K562 (cell line): ENCODE results near the gene PGM3. TPM values are rescaled to one million over a fixed set of nuclear protein-coding genes. Genes with fewer than 3 reads are reported as not detected.
"Not testable (repeated sequence)": the region's sequence is repeated elsewhere in the genome, so short reads cannot be mapped to it uniquely, and the experiment has no call there.

Experiments
- ATAC-seq: fragments of 200-7000 bp; cut with Tn5 transposase; 3 replicates; pipeline ENCODE4 v1.9.1; 2020; ENCODE audit warnings: moderate library complexity
- BruUV-seq: library from RNA; stranded (reverse); fragments of 400-500 nt; replicated peaks from 2 replicates; lab custom pipeline; 2021; lab: Mats Ljungman, UMichigan
- CTCF ChIA-PET: fragments of 300-600 bp; formaldehyde crosslinking; extraction: SDS; loops from one replicate; lab custom pipeline; 2021; ENCODE audit warnings: low intra/inter-chr PET ratio; lab: Yijun Ruan, JAX
- POLR2A ChIA-PET: fragments of 300-600, 350-650 bp; sonication (Branson Sonifier 250); formaldehyde crosslinking; extraction: SDS; loops from one replicate; lab custom pipeline; 2021; ENCODE audit warnings: antibody characterized with exemption, inconsistent platforms; lab: Yijun Ruan, JAX
- DNase-seq, 4 experiments: peaks; one replicate each; pipeline versions ENCODE4 v3.0.0 to v3.0.0-alpha.2; 2011 to 2018; ENCODE audit warnings: low spot score in 3 of 4, mixed read lengths in 3 of 4; ENCODE audit errors: extremely low read depth in 1 of 4
- FAIRE-seq: peaks from 2 replicates; lab custom pipeline; 2011; peaks lifted over from hg19 to GRCh38; lab: Jason Lieb, UNC
- H2AFZ ChIP-seq: 2 replicates; pipeline ENCODE4 v1.6.0; 2011; ENCODE audit warnings: low read depth, low read length, control low read depth, inconsistent platforms
- H3K27ac ChIP-seq: fragments of 200-600 bp; 3 replicates; pipeline ENCODE4 v1.8.0; 2011; ENCODE audit warnings: low read depth, mild to moderate bottlenecking, control low read depth, inconsistent platforms, low read length, moderate library complexity, mixed read lengths; ENCODE audit errors: extremely low read depth
- H3K27me3 ChIP-seq, 2 experiments: fragments of 300-600 bp in 1 of 2; 2 replicates in 1 of 2; 3 replicates in 1 of 2; pipeline versions ENCODE4 v1.6.0 to v1.8.0; 2011; ENCODE audit warnings: inconsistent platforms in 2 of 2, low read length in 2 of 2, mild to moderate bottlenecking in 1 of 2, mixed read lengths in 1 of 2, moderate library complexity in 1 of 2; ENCODE audit not compliant: control insufficient read depth in 2 of 2, insufficient read depth in 2 of 2
- H3K36me3 ChIP-seq: fragments of 300-600 bp; 3 replicates; pipeline ENCODE4 v1.8.0; 2011; ENCODE audit warnings: mild to moderate bottlenecking, low read length, inconsistent platforms; ENCODE audit not compliant: control insufficient read depth, insufficient read depth
- H3K4me1 ChIP-seq, 2 experiments: fragments of 200-600 bp in 1 of 2; replicated peaks in 1 of 2; 2 replicates in 1 of 2; 3 replicates in 1 of 2; pipeline versions ENCODE4 v1.5.1 to v1.8.0; 2011; ENCODE audit warnings: inconsistent platforms in 2 of 2, low read length in 2 of 2, mild to moderate bottlenecking in 1 of 2, mixed read lengths in 1 of 2, moderate library complexity in 1 of 2; ENCODE audit not compliant: control insufficient read depth in 2 of 2, insufficient read depth in 2 of 2
- H3K4me2 ChIP-seq: 2 replicates; pipeline ENCODE4 v1.6.1; 2011; ENCODE audit warnings: low read length, control low read depth, inconsistent platforms, mixed read lengths; ENCODE audit not compliant: insufficient read depth
- H3K4me3 ChIP-seq: fragments of 200-600 bp; sonication (generic), shearing (Covaris generic); 2 replicates; pipeline ENCODE4 v1.5.1; 2016; ENCODE audit warnings: control low read depth, inconsistent platforms
- H3K79me2 ChIP-seq: fragments of 200-600 bp; 3 replicates; pipeline ENCODE4 v1.8.0; 2011; ENCODE audit warnings: low read length, inconsistent platforms; ENCODE audit not compliant: control insufficient read depth, insufficient read depth
- H3K9ac ChIP-seq, 2 experiments: 2 replicates each; pipeline versions ENCODE4 v1.6.0 to v1.6.1; 2011; ENCODE audit warnings: low read depth in 2 of 2, low read length in 2 of 2, control low read depth in 1 of 2, inconsistent platforms in 1 of 2, mild to moderate bottlenecking in 1 of 2, mixed read lengths in 1 of 2; ENCODE audit not compliant: insufficient read depth in 1 of 2
- H3K9me1 ChIP-seq: one replicate; pipeline ENCODE4 v1.6.0; 2011; ENCODE audit warnings: inconsistent platforms, mild to moderate bottlenecking, low read length, moderate library complexity; ENCODE audit not compliant: control insufficient read depth, insufficient read depth
- H3K9me3 ChIP-seq: replicated peaks from 2 replicates; pipeline ENCODE4 v1.5.1; 2011; ENCODE audit warnings: low read depth, low read length, inconsistent platforms; ENCODE audit not compliant: control insufficient read depth, insufficient read depth
- H4K20me1 ChIP-seq: replicated peaks from 2 replicates; pipeline ENCODE4 v1.6.1; 2011; ENCODE audit warnings: low read length, inconsistent platforms, mixed read lengths; ENCODE audit not compliant: control insufficient read depth, insufficient read depth
- BHLHE40 ChIP-seq: IDR thresholded peaks from 2 replicates; pipeline ENCODE4 v1.6.1; 2011; ENCODE audit warnings: low read length, improper control_type of control experiment
- POLR2H ChIP-seq: IDR thresholded peaks from 2 replicates; pipeline ENCODE4 v1.6.1; 2016; ENCODE audit warnings: missing genetic modification characterization, low read depth, mild to moderate bottlenecking, control low read depth, missing compliant biosample characterization, moderate library complexity
- WGBS: fragments of 100-300 bp; shearing (Covaris generic); methylation state at CpG from one replicate; pipeline ENCODE4 v1.1.6; 2016; ENCODE audit warnings: low coverage, mixed read lengths; ENCODE audit not compliant: insufficient coverage; ENCODE audit errors: missing lambda C conversion rate; 5-methylcytosine and 5-hydroxymethylcytosine counted together
- in situ Hi-C: fragments of 300-500 bp; cut with MboI; formaldehyde crosslinking; loops from 4 replicates; pipeline ENCODE4 v1.15.0; 2018; ENCODE audit warnings: inconsistent platforms, mixed read lengths
- intact Hi-C: fragments of 100-400 bp; cut with micrococcal nuclease; formaldehyde crosslinking; loops from 2 replicates; pipeline ENCODE4 v1.14.2; 2022
- polyA plus RNA-seq, 8 experiments: library from polyadenylated mRNA; depleted of rRNA in 4 of 8; stranded (reverse) in 5 of 8; unstranded in 3 of 8; fragments of >200 nt; fragmentation: Nextera tagmentation in 2 of 8; fragmentation: Illumina TruSeq in 1 of 8; extraction: Ambion mirVana in 2 of 8; extraction: Trizol in 1 of 8; gene quantifications; 2 replicates each; pipeline versions ENCODE4 v1.2.1 to v1.2.3, GENCODE V29; 2011 to 2014; ENCODE audit warnings: inconsistent platforms in 1 of 8, missing spikeins in 1 of 8
- total RNA-seq, 7 experiments: library from RNA; depleted of rRNA in 6 of 7; stranded (reverse); fragments of >200 nt in 6 of 7; fragmentation: Illumina TruSeq in 2 of 7; extraction: Trizol in 2 of 7; gene quantifications; 2 replicates each; pipeline versions ENCODE4 v1.2.1 to v1.2.3, GENCODE V29; 2011 to 2021; ENCODE audit warnings: low replicate concordance in 1 of 7
- TF ChIP-seq, protein P1 (sequence below), 2 experiments: fragments of 450-650 bp; IDR thresholded peaks; 2 replicates each; pipeline ENCODE4 v1.6.1; 2018; ENCODE audit warnings: mild to moderate bottlenecking in 2 of 2, low read depth in 1 of 2; ENCODE audit not compliant: partially characterized antibody in 2 of 2
- TF ChIP-seq, protein P2 (sequence below): sonication (generic); formaldehyde crosslinking; IDR thresholded peaks from 2 replicates; pipeline ENCODE4 v1.8.1; 2023; ENCODE audit warnings: mild to moderate bottlenecking, missing genetic modification reagents
- TF ChIP-seq, protein P3 (sequence below), 2 experiments: fragments of 450-650 bp; IDR thresholded peaks; 2 replicates each; pipeline ENCODE4 v1.6.1; 2016

PGM3 gene
- total and polyA plus RNA-seq, 9 of the 15 experiments (the other 6 are each of a cell fraction or from before 2014, with no cell fraction given): 19.1 to 107 (median 50.5) TPM

DNA sequence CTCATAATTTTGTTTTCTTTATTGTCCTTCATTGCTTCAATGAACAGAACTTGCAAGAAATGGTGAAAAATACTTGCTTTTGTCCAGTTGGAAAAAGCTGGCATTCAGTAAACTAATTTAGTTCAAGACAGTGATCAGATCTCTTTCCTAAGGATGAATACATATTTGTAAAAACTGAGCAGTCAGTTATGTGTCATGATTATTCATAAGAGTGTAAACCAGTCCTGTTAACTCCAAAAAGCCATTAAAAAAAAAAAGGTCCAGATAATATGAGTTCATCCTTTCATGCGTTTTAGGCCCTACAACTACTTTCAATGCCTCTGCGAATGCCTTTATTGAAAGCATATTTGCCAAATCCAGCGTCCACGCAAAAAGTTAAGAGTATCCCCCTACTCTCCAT lies 609 bp downstream of the PGM3 start (continued):
- TF ChIP-seq, protein P1, sequence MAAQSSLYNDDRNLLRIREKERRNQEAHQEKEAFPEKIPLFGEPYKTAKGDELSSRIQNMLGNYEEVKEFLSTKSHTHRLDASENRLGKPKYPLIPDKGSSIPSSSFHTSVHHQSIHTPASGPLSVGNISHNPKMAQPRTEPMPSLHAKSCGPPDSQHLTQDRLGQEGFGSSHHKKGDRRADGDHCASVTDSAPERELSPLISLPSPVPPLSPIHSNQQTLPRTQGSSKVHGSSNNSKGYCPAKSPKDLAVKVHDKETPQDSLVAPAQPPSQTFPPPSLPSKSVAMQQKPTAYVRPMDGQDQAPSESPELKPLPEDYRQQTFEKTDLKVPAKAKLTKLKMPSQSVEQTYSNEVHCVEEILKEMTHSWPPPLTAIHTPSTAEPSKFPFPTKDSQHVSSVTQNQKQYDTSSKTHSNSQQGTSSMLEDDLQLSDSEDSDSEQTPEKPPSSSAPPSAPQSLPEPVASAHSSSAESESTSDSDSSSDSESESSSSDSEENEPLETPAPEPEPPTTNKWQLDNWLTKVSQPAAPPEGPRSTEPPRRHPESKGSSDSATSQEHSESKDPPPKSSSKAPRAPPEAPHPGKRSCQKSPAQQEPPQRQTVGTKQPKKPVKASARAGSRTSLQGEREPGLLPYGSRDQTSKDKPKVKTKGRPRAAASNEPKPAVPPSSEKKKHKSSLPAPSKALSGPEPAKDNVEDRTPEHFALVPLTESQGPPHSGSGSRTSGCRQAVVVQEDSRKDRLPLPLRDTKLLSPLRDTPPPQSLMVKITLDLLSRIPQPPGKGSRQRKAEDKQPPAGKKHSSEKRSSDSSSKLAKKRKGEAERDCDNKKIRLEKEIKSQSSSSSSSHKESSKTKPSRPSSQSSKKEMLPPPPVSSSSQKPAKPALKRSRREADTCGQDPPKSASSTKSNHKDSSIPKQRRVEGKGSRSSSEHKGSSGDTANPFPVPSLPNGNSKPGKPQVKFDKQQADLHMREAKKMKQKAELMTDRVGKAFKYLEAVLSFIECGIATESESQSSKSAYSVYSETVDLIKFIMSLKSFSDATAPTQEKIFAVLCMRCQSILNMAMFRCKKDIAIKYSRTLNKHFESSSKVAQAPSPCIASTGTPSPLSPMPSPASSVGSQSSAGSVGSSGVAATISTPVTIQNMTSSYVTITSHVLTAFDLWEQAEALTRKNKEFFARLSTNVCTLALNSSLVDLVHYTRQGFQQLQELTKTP (IDR thresholded peaks at IDR 0.05; ENCODE audit: low read depth in 1 of 2, partially characterized antibody in 2 of 2): no peak
- TF ChIP-seq POLR2H (tag): no peak
- TF ChIP-seq BHLHE40: no peak

DNA sequence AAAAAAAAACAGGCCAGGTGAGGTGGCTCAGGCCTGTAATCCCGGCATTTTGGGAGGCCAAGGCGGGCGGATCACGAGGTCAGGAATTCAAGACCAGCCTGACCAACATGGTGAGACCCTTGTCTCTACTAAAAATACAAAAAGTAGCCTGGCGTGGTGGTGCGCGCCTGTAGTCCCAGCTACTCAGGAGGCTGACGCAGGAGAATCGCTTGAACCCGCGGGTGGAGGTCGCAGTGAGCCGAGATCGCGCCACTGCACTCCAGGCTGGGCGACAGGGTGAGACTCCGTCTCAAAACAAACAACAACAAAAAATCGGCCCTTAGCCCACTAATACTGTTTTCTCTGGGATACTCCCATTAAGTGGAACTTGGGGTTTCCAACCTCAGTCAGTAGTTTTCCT lies 1.1 kb downstream of the PGM3 start:
- POLR2A ChIA-PET: interaction anchor here (0.6 to 0.9 kb wide), 2 partner anchors 8 to 124 kb away, joined by 3 read pairs; no protein-coding TSS in a partner anchor
- H2AFZ ChIP-seq, FAIRE-seq, H4K20me1 ChIP-seq, H3K9me3 ChIP-seq, H3K27me3 ChIP-seq, DNase-seq, H3K9me1 ChIP-seq, ATAC-seq, BruUV-seq, CTCF ChIA-PET: not testable (repeated sequence)
- intact Hi-C loops: loop anchor here (2.0 kb wide), 1 partner anchor 123 kb away; no protein-coding TSS in a partner anchor
- Histone ChIP-seq H3K4me3 (peak overlapping the region; percentile 97), H3K79me2 (peaks cover 42% of the 10 kb centered on the region), H3K36me3 (peaks cover 48% of the 10 kb centered on the region), H3K27ac (peak overlapping the region; percentile 87; the same call in 1 of the 3 replicates), H3K9ac (peak overlapping the region in 1 of 2 experiments; percentile 85; a peak in 2 of 4 replicates), H3K4me1 (peaks cover 6 to 14% of the 10 kb centered on the region in 2 experiments; a peak in 4 of 5 replicates), H3K4me2 (peak overlapping the region; percentile 88)
- in situ Hi-C loops: loop anchor here (25.0 kb wide), 1 partner anchor 955 kb away; the partner anchor contains the start of gene IBTK
- 77% methylated on average over 14 of the region's 18 CpGs for WGBS
- TF ChIP-seq, protein P2, sequence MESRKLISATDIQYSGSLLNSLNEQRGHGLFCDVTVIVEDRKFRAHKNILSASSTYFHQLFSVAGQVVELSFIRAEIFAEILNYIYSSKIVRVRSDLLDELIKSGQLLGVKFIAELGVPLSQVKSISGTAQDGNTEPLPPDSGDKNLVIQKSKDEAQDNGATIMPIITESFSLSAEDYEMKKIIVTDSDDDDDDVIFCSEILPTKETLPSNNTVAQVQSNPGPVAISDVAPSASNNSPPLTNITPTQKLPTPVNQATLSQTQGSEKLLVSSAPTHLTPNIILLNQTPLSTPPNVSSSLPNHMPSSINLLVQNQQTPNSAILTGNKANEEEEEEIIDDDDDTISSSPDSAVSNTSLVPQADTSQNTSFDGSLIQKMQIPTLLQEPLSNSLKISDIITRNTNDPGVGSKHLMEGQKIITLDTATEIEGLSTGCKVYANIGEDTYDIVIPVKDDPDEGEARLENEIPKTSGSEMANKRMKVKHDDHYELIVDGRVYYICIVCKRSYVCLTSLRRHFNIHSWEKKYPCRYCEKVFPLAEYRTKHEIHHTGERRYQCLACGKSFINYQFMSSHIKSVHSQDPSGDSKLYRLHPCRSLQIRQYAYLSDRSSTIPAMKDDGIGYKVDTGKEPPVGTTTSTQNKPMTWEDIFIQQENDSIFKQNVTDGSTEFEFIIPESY (CRISPR knock-in tag): peak; percentile 64
- TF ChIP-seq, protein P3, sequence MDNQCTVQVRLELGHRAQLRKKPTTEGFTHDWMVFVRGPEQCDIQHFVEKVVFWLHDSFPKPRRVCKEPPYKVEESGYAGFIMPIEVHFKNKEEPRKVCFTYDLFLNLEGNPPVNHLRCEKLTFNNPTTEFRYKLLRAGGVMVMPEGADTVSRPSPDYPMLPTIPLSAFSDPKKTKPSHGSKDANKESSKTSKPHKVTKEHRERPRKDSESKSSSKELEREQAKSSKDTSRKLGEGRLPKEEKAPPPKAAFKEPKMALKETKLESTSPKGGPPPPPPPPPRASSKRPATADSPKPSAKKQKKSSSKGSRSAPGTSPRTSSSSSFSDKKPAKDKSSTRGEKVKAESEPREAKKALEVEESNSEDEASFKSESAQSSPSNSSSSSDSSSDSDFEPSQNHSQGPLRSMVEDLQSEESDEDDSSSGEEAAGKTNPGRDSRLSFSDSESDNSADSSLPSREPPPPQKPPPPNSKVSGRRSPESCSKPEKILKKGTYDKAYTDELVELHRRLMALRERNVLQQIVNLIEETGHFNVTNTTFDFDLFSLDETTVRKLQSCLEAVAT (IDR thresholded peaks at IDR 0.05): peak in 1 of 2 experiments; percentile 77; a peak in 2 of 4 replicates
